NCI-H1417 treated with DMSO at 0.1 percent for 48 hours (cell line): ENCODE measurements around the gene PRDM16.

Source experiments
- DNase-seq: peaks from one replicate; lab custom pipeline; 2025; lab: John Stamatoyannopoulos, UW

Gene PRDM16

GRCh38 chr1:3339856-3340255 lies 270.9 kb downstream of the PRDM16 start:
- DNase-seq, result no peak

- DNase-seq, result no peak
Measured at GRCh38 chr1:3340548-3341235, 271.7 kb downstream of the PRDM16 start.

- no peak for DNase-seq
Measured at GRCh38 chr1:3341236-3341994, 272.4 kb downstream of the PRDM16 start.

GRCh38 chr1:3342960-3343359 lies 274.0 kb downstream of the PRDM16 start:
- no peak for DNase-seq

- no peak for DNase-seq
Measured at GRCh38 chr1:3344395-3344794, 275.4 kb downstream of the PRDM16 start.

- no peak for DNase-seq
Measured at GRCh38 chr1:3345792-3346191, 276.8 kb downstream of the PRDM16 start.

- DNase-seq, result no peak
Measured at GRCh38 chr1:3346478-3346877, 277.5 kb downstream of the PRDM16 start.

GRCh38 chr1:3347257-3348020 lies 278.4 kb downstream of the PRDM16 start:
- no peak for DNase-seq

GRCh38 chr1:3348196-3348865 lies 279.3 kb downstream of the PRDM16 start:
- DNase-seq, result no peak

- no peak for DNase-seq
Measured at GRCh38 chr1:3349161-3349967, 280.4 kb downstream of the PRDM16 start.

- DNase-seq, result no peak
Measured at GRCh38 chr1:3349968-3350299, 280.9 kb downstream of the PRDM16 start.

GRCh38 chr1:3350506-3351261 lies 281.7 kb downstream of the PRDM16 start:
- no peak for DNase-seq

- DNase-seq, result no peak
Measured at GRCh38 chr1:3351449-3352298, 282.7 kb downstream of the PRDM16 start.

- DNase-seq, result peak; percentile 4
Measured at GRCh38 chr1:3352299-3352951, 283.4 kb downstream of the PRDM16 start.

- DNase-seq, result no peak
Measured at GRCh38 chr1:3352952-3353331, 283.9 kb downstream of the PRDM16 start.

GRCh38 chr1:3353876-3354275 lies 284.9 kb downstream of the PRDM16 start:
- no peak for DNase-seq

GRCh38 chr1:3355089-3355488 lies 286.1 kb downstream of the PRDM16 start:
- DNase-seq, result no peak

GRCh38 chr1:3355894-3356826 lies 287.2 kb downstream of the PRDM16 start:
- no peak for DNase-seq
